SKM-1 treated with dmso at 0.1 percent for 144 hours (cell line): ENCODE measurements around the gene MEAF6.
"Not testable (repeated sequence)": the region's sequence is repeated elsewhere in the genome, so short reads cannot be mapped to it uniquely, and the experiment has no call there.

Experiments used
- DNase-seq: peaks from one replicate; lab custom pipeline; 2025; ENCODE audit not compliant: unreplicated experiment; lab: John Stamatoyannopoulos, UW

The MEAF6 gene

GRCh38 chr1:37514350-37515184, at the start of gene MEAF6:
Gene MEAF6, minus strand, starts transcription at chr1:37514766. Its CDS starts 20 bp downstream, at chr1:37514746.
- peak; percentile 77 for DNase-seq

DNA sequence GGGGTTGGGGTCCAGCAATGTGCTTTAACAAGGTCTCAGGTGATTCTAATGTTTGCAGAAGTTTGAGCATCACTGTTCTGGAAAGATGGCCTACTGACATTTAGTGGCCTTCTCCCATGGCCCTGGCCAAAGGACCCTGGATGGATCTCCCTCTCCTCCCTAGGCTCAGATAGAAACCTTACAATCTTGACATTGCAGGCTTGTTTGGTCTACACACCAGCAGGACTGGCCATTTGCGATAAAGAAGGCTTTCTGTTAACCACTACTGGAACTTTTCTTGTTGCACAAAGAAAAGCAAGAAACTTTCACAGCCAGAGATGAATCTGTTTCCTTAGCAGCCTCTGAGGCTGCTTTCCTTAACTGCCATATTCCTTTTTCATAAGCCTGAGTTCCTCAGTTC, 48.4 kb upstream of the MEAF6 start:
- no peak for DNase-seq

- no peak for DNase-seq
Observed at GRCh38 chr1:37561133-37562132, 46.9 kb upstream of the MEAF6 start.

DNA sequence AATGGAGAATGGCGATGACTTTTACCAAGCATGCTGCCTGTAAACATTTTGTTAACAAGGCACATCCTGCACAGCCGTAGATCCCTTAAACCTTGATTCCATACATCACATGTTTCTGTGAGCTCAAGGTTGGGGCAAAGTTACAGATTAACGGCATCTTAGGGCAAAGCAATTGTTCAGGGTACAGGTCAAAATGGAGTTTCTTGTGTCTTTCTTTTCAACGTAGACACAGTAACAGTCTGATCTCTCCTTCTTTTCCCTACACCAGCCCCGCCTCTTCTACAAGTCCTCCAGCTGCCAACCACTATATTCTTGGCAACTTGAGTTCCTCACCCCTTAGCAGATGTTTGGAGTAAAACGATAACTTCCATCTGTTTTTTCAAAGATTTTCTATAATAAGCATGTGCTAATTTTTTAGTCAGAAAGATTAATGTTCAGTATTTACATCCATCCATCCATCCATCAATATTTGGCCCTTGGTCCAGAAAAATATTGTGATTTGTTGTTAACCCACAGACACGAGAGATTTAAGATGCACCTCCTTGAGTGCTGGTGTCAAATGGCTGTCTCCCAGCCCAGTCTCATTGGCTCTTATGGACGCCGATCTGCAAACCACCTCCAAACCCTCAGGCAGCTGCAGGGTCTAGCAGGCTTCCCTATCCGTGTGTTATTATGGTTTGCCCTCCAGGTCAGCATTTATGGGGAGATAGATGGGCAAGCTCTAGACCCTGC, 46.0 kb upstream of the MEAF6 start:
- no peak for DNase-seq

DNA sequence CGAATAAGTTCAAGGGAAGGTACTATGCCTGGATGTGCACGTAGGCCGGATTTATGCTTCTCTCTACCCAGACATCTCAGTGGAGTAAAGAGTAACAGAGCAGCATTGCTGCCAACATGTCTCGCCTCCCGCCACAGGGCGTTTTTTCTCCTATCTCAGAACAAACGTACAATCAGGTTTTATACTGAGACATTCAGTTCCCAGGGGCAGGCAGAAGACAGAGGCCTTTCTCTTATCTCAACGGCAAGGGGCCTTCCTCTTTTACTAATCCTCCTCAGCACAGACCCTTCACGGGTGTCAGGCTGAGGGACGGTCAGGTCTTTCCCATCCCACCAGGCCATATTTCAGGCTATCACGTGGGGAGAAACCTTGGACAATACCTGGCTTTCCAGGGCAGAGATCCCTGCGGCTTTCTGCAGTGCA, 45.4 kb upstream of the MEAF6 start:
- not testable (repeated sequence) for DNase-seq

DNA sequence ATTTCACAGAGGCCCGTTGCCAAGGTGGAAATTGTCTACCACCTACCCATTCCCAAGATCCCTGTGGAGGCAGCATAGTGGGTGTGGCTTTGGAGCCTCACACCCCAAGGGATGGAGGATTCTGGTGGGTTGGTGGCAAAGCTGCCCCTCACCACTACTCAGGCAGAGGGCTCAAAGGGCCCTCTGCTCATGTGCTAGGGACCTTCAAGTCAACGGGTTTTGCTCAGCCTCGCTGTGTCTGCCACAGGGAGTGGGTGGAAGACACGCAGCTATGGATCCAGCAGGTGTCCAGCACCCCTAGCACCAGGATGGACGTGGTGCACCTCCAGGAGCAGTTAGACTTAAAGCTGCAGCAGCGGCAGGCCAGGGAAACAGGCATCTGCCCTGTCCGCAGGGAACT, 44.5 kb upstream of the MEAF6 start:
- no peak for DNase-seq

DNA sequence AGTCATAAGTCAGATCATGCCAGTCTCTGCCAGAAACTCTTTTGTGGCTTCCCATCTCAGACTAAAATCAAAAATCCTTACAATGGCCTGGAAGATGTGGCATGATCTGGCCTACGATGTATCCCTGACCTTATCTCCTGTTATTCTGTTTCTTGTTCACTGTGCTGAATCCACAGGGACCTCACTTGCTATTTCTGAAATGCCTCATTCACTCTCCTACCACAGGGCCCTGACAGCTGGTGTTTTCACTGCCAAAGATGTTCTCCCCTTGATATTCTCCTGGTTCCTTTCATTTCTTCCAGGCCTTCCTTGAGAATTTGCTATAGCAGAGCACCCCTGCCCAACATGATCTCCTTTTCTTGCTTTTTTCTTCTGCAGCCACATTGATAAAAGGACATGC, 43.8 kb upstream of the MEAF6 start:
- DNase-seq = no peak

- no peak for DNase-seq
Observed at GRCh38 chr1:37557402-37557801, 42.8 kb upstream of the MEAF6 start.

- no peak for DNase-seq
Observed at GRCh38 chr1:37556712-37557196, 42.2 kb upstream of the MEAF6 start, which contains the start of gene DNALI1. Gene DNALI1, plus strand, starts transcription at chr1:37556940. Its CDS starts 55 bp downstream, at chr1:37556995.

DNA sequence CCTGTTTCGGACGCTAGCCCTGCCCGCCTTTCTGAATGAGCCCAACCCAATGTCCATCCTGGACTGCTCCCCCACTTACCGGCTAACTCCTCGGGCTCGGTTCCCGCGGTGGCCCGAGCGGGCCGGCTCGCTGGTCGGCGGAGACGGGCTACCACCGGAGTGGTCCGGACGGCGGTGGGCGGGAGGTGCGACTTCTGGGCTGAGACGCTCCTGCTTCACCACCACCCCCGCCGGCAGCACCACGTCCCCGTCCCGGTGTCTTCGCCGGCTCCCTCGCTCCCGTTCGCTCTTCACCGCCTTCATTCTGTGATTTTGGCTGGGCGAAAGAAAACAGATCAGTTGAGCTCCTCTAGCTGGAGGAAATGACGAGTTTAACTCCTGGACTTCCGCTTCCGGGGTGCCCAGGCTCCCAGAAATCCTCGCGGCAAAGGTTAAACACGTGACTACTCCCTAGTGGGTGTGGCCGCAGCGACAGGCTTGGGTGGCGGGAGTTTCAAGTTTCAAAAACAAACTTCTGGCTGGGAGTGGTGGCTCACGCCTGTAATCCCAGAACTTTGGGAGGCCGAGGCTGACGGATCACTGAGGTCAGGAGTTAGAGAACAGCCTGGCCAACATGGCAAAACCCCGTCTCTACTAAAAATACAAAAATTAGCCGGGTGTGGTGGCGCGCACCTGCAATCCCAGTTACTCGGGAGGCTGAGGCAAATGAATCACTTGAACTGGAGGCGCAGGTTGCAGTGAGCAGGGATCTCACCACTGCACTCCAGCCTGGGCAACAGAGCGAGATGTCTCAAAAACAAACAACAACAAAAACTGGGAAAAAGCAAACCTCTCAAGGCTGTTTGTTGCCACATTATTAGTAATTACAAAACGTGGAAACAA, 39.6 kb upstream of the MEAF6 start, which contains the start of gene SNIP1:
TSS of gene SNIP1 (minus strand) at position 367 of the 882 bp plus-strand sequence. CDS start at position 303, 64 bp downstream.
- peak; percentile 94 for DNase-seq

DNA sequence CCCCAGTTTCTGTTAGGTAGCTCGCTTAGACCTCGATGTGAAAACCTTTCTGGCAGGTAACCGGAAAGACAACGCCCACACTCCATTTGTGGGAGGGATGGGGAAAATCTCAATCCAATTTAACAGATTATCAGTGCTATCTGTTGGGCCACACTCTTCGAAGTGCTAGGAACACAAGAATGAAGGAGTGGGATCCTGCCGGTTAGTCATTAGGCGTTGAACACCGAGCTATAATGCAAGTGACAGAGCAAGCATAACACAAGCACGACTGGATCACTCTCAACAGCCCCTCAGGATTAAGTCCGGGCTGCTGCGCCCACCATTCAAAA, 39.0 kb upstream of the MEAF6 start:
- no peak for DNase-seq

- no peak for DNase-seq
Observed at GRCh38 chr1:37549341-37549740, 34.8 kb upstream of the MEAF6 start.

DNA sequence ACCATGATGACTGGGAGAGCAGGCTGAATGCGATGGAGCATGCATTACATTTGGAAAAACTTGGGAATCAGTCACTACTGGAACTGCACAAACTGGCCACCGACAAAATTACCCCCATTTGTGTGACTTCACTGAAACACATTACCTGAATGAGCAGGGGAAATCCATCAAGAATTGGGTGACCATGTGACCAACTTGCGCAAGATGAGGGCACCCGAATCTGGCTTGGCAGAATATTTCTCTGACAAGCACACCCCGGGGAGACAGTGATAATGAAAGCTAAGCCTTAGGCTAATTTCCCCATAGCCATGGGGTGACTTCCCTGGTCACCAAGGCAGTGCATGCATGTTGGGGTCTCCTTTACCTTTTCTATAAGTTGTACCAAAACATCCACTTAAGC, 30.5 kb upstream of the MEAF6 start:
- no peak for DNase-seq

DNA sequence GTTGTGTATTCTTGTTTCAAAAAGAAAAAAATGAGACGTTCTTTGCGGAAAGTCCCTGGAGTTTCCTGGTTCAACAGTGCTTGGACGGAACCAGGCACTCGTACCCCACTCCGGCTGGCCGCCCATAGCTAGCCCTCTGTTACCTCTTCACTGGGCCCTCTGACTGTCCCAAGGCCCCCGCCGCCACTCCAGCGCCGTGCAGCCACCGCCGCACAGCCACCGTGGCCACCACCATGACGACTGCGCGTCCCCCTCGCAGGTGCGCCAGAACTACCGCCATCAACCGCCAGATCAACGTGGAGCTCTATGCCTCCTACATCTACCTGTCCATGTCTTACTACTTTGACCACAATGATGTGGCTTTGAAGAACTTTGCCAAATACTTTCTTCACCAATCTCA, 30.0 kb upstream of the MEAF6 start:
- no peak for DNase-seq

DNA sequence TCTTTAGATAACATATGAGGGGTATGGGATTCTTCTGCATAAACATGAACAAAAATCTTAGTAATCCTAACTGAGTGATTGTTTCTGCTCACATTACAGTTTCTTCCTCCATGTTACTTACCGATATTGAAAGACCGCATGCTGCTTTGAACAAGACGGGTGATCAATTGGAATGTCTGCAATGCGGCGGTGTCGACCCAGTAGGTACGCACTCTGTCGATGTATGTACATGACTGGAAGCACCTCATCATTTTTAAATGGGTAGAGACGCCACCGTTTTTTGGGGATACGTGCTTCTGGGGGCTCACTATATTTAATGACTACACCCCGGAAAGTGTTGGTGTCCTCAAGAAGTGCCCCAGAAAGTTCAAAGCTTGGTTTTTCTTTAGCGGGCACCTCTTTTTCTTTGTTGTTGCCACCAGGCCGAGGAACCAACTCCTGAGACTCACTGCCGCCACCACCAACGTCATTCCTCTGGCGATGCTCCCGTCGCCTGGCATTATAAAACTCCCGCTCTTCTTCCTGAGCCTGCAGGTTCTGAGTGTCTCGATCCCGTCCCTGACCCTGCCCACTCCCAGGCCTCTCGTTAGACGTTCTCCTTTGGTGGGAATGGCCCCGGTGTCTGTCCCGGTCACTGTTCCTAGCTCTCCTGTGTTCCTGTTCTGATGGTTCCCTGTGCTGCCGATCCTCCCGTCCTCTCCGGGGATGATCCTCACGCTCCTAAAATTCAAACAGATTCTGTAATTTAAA, 25.6 kb upstream of the MEAF6 start:
- DNase-seq = no peak

DNA sequence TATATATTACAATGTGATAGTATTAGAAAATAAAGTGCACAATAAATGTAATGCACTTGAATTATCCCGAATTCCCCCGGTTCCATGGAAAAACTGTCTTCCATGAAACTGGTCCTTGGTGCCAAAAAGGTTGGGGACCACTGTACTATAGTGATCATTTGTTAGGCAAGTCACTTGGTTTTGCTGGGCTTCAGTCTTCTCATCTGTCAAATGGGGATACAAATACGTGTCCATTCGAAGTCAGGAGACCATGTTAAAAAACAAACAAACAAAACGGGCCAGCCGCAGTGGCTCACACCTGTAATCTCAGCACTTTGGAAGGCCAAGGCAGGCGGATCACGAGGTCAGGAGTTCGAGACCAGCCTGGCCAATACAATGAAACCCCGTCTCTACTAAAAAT, 24.6 kb upstream of the MEAF6 start:
- not testable (repeated sequence) for DNase-seq

GRCh38 chr1:37537378-37537777, 22.8 kb upstream of the MEAF6 start:
- no peak for DNase-seq

GRCh38 chr1:37533317-37534093, 18.9 kb upstream of the MEAF6 start:
- no peak for DNase-seq
